Immature natural killer cell (primary cell): ENCODE measurements around the gene DSCAM. TPM values are rescaled to one million over a fixed set of nuclear protein-coding genes. Genes with fewer than 3 reads are reported as not detected.

Source experiments
- DNase-seq, 3 donors: peaks; one replicate each; pipeline ENCODE4 v3.0.0; 2022; ENCODE audit warnings: mixed read lengths in 1 of 3
- H3K27ac Mint-ChIP-seq, 6 donors: one replicate each; pipeline ENCODE4 v1.8.0; 2020; ENCODE audit warnings: mixed read lengths in 6 of 6, mild to moderate bottlenecking in 5 of 6, inconsistent platforms in 4 of 6, moderate library complexity in 3 of 6
- H3K27me3 Mint-ChIP-seq, 3 donors: one replicate each; pipeline ENCODE4 v1.8.0; 2020 to 2021; ENCODE audit warnings: low read depth in 3 of 3, mild to moderate bottlenecking in 3 of 3, mixed read lengths in 3 of 3, moderate library complexity in 3 of 3, inconsistent platforms in 1 of 3
- H3K36me3 Mint-ChIP-seq, 3 donors: one replicate each; pipeline ENCODE4 v1.8.0; 2020; ENCODE audit warnings: mixed read lengths in 3 of 3, inconsistent platforms in 2 of 3, mild to moderate bottlenecking in 2 of 3
- H3K4me1 Mint-ChIP-seq, 2 donors: one replicate each; pipeline ENCODE4 v1.8.0; 2020; ENCODE audit warnings: inconsistent platforms in 2 of 2, mild to moderate bottlenecking in 2 of 2, mixed read lengths in 2 of 2, moderate library complexity in 1 of 2
- H3K4me3 Mint-ChIP-seq, 5 donors: one replicate each; pipeline ENCODE4 v1.8.0; 2020; ENCODE audit warnings: mild to moderate bottlenecking in 5 of 5, mixed read lengths in 5 of 5, inconsistent platforms in 3 of 5, moderate library complexity in 3 of 5
- H3K9me3 Mint-ChIP-seq, 6 donors: one replicate each; pipeline ENCODE4 v1.8.0; 2020; ENCODE audit warnings: mild to moderate bottlenecking in 6 of 6, mixed read lengths in 6 of 6, inconsistent platforms in 4 of 6, moderate library complexity in 3 of 6
- polyA plus RNA-seq, 3 donors: library from polyadenylated mRNA; unstranded; fragments of 300-500 nt; fragmentation: Illumina TruSeq; gene quantifications; one replicate each; pipeline ENCODE4 v1.2.3, GENCODE V29; 2021

The DSCAM gene
- polyA plus RNA-seq, 3 donors from 2014 or later = not detected

- Mint-ChIP-seq H3K27me3 (peaks cover 0 to 2% (median 2%) of the 10 kb centered on the region in 3 donors), H3K36me3 (no peaks in the 10 kb centered on the region), H3K4me1 (no peaks in the 10 kb centered on the region)
Measured at GRCh38 chr21:40675017-40675416, 171.9 kb downstream of the DSCAM start.

GRCh38 chr21:40672602-40673001 is 174.4 kb downstream of the DSCAM start:
- Mint-ChIP-seq H3K4me3 (no peak overlapping the region), H3K27ac (no peak overlapping the region), H3K9me3 (peaks cover 0 to 13% (median 4%) of the 10 kb centered on the region in 6 donors), H3K4me1 (no peaks in the 10 kb centered on the region), H3K36me3 (peaks cover 0 to 2% (median 0%) of the 10 kb centered on the region in 3 donors), H3K27me3 (peaks cover 0 to 2% (median 0%) of the 10 kb centered on the region in 3 donors)
- no peak for DNase-seq

More at GRCh38 chr21:40675017-40675416, 171.9 kb downstream of the DSCAM start:
- no peak for DNase-seq
- peaks cover 0 to 13% (median 4%) of the 10 kb centered on the region in 6 donors for H3K9me3 Mint-ChIP-seq
- no peak overlapping the region for H3K27ac Mint-ChIP-seq
- no peak overlapping the region for H3K4me3 Mint-ChIP-seq

GRCh38 chr21:40671716-40672115 is 175.2 kb downstream of the DSCAM start:
- H3K27ac Mint-ChIP-seq = no peak overlapping the region
- peaks cover 0 to 2% (median 2%) of the 10 kb centered on the region in 3 donors for H3K27me3 Mint-ChIP-seq
- H3K4me1 Mint-ChIP-seq = no peaks in the 10 kb centered on the region
- H3K36me3 Mint-ChIP-seq = peaks cover 0 to 3% (median 0%) of the 10 kb centered on the region in 3 donors
- no peak for DNase-seq
- no peak overlapping the region for H3K4me3 Mint-ChIP-seq
- H3K9me3 Mint-ChIP-seq = peaks cover 0 to 13% (median 4%) of the 10 kb centered on the region in 6 donors

GRCh38 chr21:40668555-40669275 is 178.2 kb downstream of the DSCAM start:
- peaks cover 0 to 3% (median 0%) of the 10 kb centered on the region in 3 donors for H3K36me3 Mint-ChIP-seq
- no peak for DNase-seq
- peaks cover 2 to 5% (median 2%) of the 10 kb centered on the region in 3 donors for H3K27me3 Mint-ChIP-seq

GRCh38 chr21:40667967-40668366 is 179.0 kb downstream of the DSCAM start:
- Mint-ChIP-seq H3K4me3 (no peak overlapping the region), H3K27me3 (peaks cover 2 to 5% (median 2%) of the 10 kb centered on the region in 3 donors), H3K9me3 (peaks cover 0 to 5% (median 1%) of the 10 kb centered on the region in 6 donors), H3K4me1 (no peaks in the 10 kb centered on the region), H3K27ac (no peak overlapping the region), H3K36me3 (peaks cover 0 to 3% (median 0%) of the 10 kb centered on the region in 3 donors)
- no peak for DNase-seq

More at GRCh38 chr21:40668555-40669275, 178.2 kb downstream of the DSCAM start:
- Mint-ChIP-seq H3K4me1 (no peaks in the 10 kb centered on the region), H3K27ac (no peak overlapping the region), H3K9me3 (peaks cover 0 to 5% (median 1%) of the 10 kb centered on the region in 6 donors), H3K4me3 (no peak overlapping the region)

- Mint-ChIP-seq H3K36me3 (peaks cover 0 to 3% (median 0%) of the 10 kb centered on the region in 3 donors), H3K27me3 (peaks cover 2 to 3% (median 3%) of the 10 kb centered on the region in 3 donors), H3K4me3 (no peak overlapping the region), H3K9me3 (peaks cover 0 to 5% (median 0%) of the 10 kb centered on the region in 6 donors), H3K4me1 (no peaks in the 10 kb centered on the region), H3K27ac (no peak overlapping the region)
- DNase-seq = no peak
Measured at GRCh38 chr21:40662889-40663288, 184.1 kb downstream of the DSCAM start.

GRCh38 chr21:40660461-40660860 is 186.5 kb downstream of the DSCAM start:
- H3K4me3 Mint-ChIP-seq = no peak overlapping the region
- no peak overlapping the region for H3K27ac Mint-ChIP-seq
- H3K9me3 Mint-ChIP-seq = peaks cover 0 to 17% (median 1%) of the 10 kb centered on the region in 6 donors
- no peak for DNase-seq
- peaks cover 0 to 3% (median 2%) of the 10 kb centered on the region in 3 donors for H3K27me3 Mint-ChIP-seq
- H3K4me1 Mint-ChIP-seq = no peaks in the 10 kb centered on the region
- H3K36me3 Mint-ChIP-seq = no peaks in the 10 kb centered on the region

- Mint-ChIP-seq H3K27ac (no peak overlapping the region), H3K36me3 (no peaks in the 10 kb centered on the region), H3K4me3 (no peak overlapping the region), H3K9me3 (peaks cover 0 to 14% (median 0%) of the 10 kb centered on the region in 6 donors), H3K4me1 (no peaks in the 10 kb centered on the region), H3K27me3 (peaks cover 0 to 1% (median 0%) of the 10 kb centered on the region in 3 donors)
- no peak for DNase-seq
Measured at GRCh38 chr21:40658311-40658710, 188.6 kb downstream of the DSCAM start.

- no peak for DNase-seq
- Mint-ChIP-seq H3K36me3 (no peaks in the 10 kb centered on the region), H3K4me1 (no peaks in the 10 kb centered on the region), H3K27me3 (no peaks in the 10 kb centered on the region), H3K9me3 (peaks cover 0 to 24% (median 8%) of the 10 kb centered on the region in 6 donors), H3K27ac (no peak overlapping the region), H3K4me3 (no peak overlapping the region)
Measured at GRCh38 chr21:40652436-40652835, 194.5 kb downstream of the DSCAM start.

GRCh38 chr21:40647706-40648105 is 199.3 kb downstream of the DSCAM start:
- no peaks in the 10 kb centered on the region for H3K36me3 Mint-ChIP-seq
- H3K27me3 Mint-ChIP-seq = no peaks in the 10 kb centered on the region
- DNase-seq = no peak
- H3K4me3 Mint-ChIP-seq = no peak overlapping the region
- H3K27ac Mint-ChIP-seq = no peak overlapping the region
- peaks cover 0 to 25% (median 12%) of the 10 kb centered on the region in 6 donors for H3K9me3 Mint-ChIP-seq
- no peaks in the 10 kb centered on the region for H3K4me1 Mint-ChIP-seq

GRCh38 chr21:40646651-40647050 is 200.3 kb downstream of the DSCAM start:
- Mint-ChIP-seq H3K27me3 (no peaks in the 10 kb centered on the region), H3K4me3 (no peak overlapping the region), H3K4me1 (no peaks in the 10 kb centered on the region), H3K27ac (no peak overlapping the region), H3K36me3 (no peaks in the 10 kb centered on the region), H3K9me3 (peaks cover 2 to 25% (median 12%) of the 10 kb centered on the region in 6 donors)
- no peak for DNase-seq

- Mint-ChIP-seq H3K4me3 (no peak overlapping the region), H3K4me1 (no peaks in the 10 kb centered on the region), H3K36me3 (no peaks in the 10 kb centered on the region), H3K9me3 (peaks cover 0 to 12% (median 6%) of the 10 kb centered on the region in 6 donors), H3K27me3 (peaks cover 0 to 1% (median 0%) of the 10 kb centered on the region in 3 donors), H3K27ac (no peak overlapping the region)
- no peak for DNase-seq
Measured at GRCh38 chr21:40641042-40641441, 205.9 kb downstream of the DSCAM start.

GRCh38 chr21:40640266-40640789 is 206.6 kb downstream of the DSCAM start:
- peaks cover 0 to 12% (median 6%) of the 10 kb centered on the region in 6 donors for H3K9me3 Mint-ChIP-seq
- H3K36me3 Mint-ChIP-seq = no peaks in the 10 kb centered on the region
- H3K27ac Mint-ChIP-seq = no peak overlapping the region
- H3K4me1 Mint-ChIP-seq = no peaks in the 10 kb centered on the region
- no peak for DNase-seq
- H3K27me3 Mint-ChIP-seq = peaks cover 0 to 2% (median 0%) of the 10 kb centered on the region in 3 donors
- no peak overlapping the region for H3K4me3 Mint-ChIP-seq

- Mint-ChIP-seq H3K9me3 (peaks cover 0 to 12% (median 4%) of the 10 kb centered on the region in 6 donors), H3K4me1 (no peaks in the 10 kb centered on the region), H3K4me3 (no peak overlapping the region), H3K27ac (no peak overlapping the region), H3K27me3 (peaks cover 0 to 3% (median 0%) of the 10 kb centered on the region in 3 donors), H3K36me3 (no peaks in the 10 kb centered on the region)
- no peak for DNase-seq
Measured at GRCh38 chr21:40639616-40640194, 207.3 kb downstream of the DSCAM start.
